GM19193 (cell line): ENCODE results near the gene ZCCHC7.

ENCODE experiments used
- POLR2A ChIP-seq: IDR thresholded peaks from 4 replicates; pipeline ENCODE4 v1.6.1; 2011; ENCODE audit not compliant: insufficient read depth, insufficient read length; ENCODE audit errors: extremely low read depth

ZCCHC7 gene

GRCh38 chr9:37345038-37345437 is 224.7 kb downstream of the ZCCHC7 start:
- no peak for TF ChIP-seq POLR2A

- no peak for TF ChIP-seq POLR2A
Measured at GRCh38 chr9:37348917-37349316, 228.5 kb downstream of the ZCCHC7 start.

DNA sequence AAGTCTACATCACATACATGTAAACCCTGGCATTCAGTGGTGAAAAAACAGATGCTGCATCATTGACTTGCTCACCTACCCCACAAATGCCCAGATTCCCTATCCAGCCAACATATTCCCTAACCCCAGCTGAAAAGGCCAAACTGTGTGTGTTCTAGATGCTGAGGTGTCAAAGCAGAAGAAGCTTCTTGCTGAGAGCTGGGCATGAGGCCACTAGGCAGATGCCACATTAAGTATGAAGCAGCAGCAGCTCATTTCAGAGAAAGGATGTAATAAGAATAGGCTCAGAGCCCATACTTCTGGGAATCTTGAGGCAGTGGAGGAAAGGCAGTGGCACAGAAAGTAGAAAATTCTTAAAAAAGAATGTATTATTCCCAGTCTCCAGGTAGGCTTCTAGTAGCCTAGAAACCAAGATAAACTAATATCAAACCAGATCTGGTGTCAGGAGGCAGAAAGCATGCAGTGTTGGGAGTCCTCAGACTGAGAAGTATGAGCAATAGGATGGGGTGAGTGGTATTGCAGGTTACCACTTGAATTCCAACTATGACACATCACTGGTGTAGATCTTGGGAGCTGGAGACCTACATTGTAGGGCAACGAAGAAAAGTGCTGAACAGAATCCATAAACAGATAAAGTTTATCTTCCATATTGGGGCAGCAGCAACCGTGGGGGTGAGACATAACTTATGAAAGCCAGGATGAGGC is 230.3 kb downstream of the ZCCHC7 start:
- TF ChIP-seq POLR2A, result no peak

DNA sequence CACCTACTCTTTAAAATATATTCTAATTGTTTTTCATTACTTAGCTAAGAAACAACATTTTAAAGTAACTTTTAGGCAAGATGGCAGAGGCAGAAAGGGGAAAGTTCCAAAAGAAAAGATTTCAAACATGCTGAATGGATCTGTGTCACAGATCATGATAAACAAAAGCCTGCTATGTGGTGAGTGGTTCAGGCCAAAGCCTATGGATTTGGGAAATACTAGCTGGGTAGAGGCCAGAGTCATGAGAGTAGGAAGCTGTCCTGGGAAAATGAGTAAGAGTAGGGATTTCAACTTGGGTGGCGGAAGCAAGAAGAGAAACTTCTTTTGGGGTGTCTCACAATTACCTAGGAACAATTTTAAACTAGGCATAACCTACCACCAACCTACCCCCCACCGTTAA is 233.4 kb downstream of the ZCCHC7 start:
- TF ChIP-seq POLR2A, result no peak

DNA sequence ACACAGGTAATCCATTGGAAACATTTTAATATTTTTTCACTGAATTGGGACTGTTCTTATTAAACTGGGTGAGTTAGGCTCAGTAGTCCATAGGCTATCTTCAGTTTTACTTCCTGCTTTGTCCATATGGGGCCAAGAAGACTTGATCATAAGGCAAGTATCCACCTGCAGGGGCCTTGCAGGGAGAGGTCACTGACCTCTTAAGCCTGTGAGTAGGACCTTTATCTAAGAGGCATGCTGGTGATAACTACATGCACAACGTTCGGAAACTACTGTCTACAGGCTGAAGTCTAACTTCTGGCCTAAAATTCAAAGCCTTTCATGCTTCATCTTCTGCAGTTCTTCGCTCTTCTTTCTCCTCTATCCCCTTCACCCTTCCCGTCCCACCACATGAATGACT is 242.1 kb downstream of the ZCCHC7 start:
- no peak for TF ChIP-seq POLR2A

DNA sequence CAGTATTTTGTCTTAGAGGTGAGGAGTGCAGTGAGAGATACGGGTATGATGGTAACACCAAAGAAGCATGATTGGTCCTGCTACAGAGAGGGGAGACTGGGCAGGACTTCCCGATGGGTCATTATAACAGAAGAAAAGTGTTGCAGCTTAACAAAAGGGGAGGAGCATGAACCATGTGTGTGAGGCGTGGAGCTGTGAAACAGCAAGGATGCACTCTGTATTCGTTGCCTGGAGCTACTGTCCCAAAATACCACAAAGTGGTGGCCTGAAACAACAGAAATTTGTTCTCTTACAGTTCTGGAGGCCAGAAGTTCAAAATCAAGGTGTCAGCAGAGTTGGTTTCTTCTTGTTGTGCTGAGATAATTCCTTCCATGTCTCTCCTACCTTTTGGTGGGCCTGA is 242.8 kb downstream of the ZCCHC7 start:
- TF ChIP-seq POLR2A, result no peak

GRCh38 chr9:37364136-37364535 is 243.8 kb downstream of the ZCCHC7 start:
- no peak for TF ChIP-seq POLR2A

DNA sequence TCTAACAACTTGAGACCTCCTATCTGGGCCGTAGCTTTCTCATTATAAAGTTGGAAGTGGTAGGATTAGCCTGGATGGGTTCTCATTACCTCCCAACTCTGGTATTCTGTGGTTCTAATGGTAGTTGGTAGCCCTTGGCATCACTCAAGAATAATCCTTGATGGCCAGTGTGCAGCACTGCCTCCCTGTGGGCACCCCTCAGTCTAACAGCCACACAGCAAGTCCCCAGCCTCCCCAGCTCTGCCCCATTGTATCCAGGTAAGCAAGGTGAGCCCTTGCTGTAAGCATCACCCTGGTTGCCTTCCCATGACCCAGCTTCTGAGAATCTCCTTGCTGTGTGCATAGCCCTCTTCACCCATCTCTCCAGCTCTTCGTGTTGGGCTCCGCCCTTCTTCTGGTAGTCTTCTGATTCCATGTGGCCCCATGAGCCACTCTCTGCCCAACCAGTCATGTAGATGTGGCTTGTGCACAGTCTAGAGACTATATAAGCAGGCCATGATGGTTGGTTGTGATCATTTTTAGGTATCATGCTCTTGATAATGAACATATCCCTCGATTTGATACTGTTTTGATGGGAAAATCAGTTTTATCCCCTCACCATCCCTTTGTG is 244.5 kb downstream of the ZCCHC7 start:
- TF ChIP-seq POLR2A, result no peak

DNA sequence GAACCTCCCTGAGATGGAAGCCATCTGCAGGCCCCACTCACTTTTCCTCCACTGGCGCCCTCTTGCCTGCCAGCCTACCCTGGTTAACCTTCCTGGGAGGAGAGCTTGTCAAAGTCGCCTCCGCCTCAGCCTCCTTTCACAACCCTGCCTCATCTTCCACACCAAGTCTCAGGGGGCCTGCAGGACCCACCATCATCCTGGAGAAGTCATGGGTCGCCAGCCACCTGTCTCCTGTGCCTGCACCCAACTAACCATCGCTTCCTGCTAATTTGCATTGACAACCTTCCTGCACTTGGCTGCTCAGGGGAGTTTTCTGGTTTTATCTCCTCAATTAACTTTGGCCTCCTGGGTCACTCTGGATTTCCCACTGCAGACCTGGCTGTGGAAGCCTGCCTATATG is 249.3 kb downstream of the ZCCHC7 start:
- peak; percentile 85 for TF ChIP-seq POLR2A

- TF ChIP-seq POLR2A, result no peak
Measured at GRCh38 chr9:37370282-37370681, 249.9 kb downstream of the ZCCHC7 start.

GRCh38 chr9:37370968-37371563 is 250.7 kb downstream of the ZCCHC7 start:
- peak; percentile 88 for TF ChIP-seq POLR2A

- peak; percentile 42 for TF ChIP-seq POLR2A
Measured at GRCh38 chr9:37371565-37372464, 251.4 kb downstream of the ZCCHC7 start.

DNA sequence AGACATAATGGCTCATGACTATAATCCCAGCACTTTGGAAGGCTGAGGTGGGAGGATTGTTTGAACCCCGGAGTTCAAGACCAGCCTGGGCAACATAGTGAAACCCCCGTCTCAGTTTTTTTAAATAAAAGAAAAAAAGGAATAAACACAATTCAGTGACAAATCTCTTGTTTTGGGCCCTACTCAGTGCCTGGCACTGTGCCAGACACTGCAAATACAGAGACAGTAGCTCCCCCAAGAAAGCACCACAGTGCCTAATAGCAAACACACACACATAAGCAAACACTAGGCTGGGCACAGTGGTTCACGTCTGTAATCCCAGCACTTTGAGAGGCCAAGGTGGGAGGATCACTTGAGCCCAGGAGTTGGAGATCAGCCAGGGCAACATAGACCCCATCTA is 252.5 kb downstream of the ZCCHC7 start:
- TF ChIP-seq POLR2A, result no peak

DNA sequence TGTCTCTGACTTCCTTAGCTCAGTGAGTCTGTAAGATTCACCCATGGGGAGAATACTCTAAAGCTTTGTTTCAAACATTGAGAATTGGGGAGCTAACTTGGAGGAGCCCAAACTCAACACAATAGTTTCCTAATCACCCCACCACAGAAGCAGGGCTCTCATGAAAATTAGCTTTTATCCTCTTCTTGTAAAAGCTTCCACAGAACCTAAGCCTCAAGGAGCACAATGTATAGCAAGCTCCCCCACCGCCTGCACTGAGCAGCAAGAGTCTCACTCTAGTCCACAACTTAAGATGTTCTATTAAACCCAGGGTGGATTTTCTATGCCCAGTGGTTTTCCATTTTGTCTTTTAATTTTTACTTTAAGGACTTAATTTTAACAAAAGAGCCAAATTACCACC is 253.2 kb downstream of the ZCCHC7 start:
- no peak for TF ChIP-seq POLR2A

- peak; percentile 55 for TF ChIP-seq POLR2A
Measured at GRCh38 chr9:37374892-37375291, 254.5 kb downstream of the ZCCHC7 start.
